LNCaP clone FGC (cell line): Measurements from ENCODE around the gene HMG20A.
A peak's percentile ranks its signal among the peaks of the same experiment; 100 is the strongest.

Experiments
- DNase-seq: peaks from one replicate; pipeline ENCODE4 v3.0.0-alpha.2; 2011; ENCODE audit warnings: low read depth
- H3K4me3 ChIP-seq: 2 replicates; pipeline ENCODE4 v1.5.1; 2011; ENCODE audit warnings: mild to moderate bottlenecking, low read depth, low read length, control low read depth
- CTCF ChIP-seq: IDR thresholded peaks from 2 replicates; pipeline ENCODE4 v1.5.1; 2012; ENCODE audit warnings: mild to moderate bottlenecking; ENCODE audit not compliant: control insufficient read depth, insufficient read depth; ENCODE audit errors: extremely low read depth

Gene HMG20A

DNA sequence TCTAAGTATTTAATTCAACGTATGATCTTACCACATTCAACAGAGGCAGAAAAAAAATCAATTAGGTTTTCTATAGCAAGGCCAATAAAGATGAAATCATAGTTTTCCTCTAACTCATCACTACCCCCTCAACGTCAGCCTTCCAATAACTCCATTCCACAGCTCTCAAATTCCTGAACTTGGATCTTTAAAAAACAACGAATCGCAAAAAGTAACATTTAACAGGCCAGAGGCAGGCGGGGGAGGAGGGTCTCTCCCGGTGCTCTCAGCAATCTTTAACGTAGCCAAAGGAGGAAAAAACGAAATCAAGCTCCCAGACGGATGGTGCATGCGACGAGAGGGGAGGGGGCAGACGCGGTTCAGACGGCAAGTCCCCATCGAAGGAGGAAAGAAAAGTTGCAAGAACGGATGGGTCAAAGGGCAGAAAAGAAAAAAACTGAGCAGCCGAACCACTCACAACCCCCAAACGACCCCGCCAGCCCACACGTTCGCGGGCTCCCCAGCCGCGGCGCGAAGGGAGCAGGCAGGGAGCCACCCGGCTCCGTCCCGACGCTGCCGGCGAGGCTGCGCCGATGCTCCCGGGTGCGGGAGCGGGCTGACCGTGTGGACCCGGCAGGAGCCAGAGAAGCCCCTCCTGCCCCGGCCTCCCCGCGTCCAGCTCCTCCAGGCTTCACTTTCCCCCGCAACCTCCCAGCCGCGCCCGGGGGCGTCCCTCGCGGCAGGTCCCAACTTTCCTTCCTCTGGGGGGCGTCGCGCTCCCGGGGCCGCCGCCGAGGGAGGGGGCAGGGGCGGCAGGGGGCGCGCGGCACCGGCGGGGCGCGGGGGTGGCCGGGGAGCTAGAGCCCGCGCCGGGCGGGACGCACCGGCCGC lies 1.5 kb upstream of the HMG20A start:
- TF ChIP-seq CTCF, result no peak
- DNase-seq, result no peak
- H3K4me3 ChIP-seq, result no peak overlapping the region

DNA sequence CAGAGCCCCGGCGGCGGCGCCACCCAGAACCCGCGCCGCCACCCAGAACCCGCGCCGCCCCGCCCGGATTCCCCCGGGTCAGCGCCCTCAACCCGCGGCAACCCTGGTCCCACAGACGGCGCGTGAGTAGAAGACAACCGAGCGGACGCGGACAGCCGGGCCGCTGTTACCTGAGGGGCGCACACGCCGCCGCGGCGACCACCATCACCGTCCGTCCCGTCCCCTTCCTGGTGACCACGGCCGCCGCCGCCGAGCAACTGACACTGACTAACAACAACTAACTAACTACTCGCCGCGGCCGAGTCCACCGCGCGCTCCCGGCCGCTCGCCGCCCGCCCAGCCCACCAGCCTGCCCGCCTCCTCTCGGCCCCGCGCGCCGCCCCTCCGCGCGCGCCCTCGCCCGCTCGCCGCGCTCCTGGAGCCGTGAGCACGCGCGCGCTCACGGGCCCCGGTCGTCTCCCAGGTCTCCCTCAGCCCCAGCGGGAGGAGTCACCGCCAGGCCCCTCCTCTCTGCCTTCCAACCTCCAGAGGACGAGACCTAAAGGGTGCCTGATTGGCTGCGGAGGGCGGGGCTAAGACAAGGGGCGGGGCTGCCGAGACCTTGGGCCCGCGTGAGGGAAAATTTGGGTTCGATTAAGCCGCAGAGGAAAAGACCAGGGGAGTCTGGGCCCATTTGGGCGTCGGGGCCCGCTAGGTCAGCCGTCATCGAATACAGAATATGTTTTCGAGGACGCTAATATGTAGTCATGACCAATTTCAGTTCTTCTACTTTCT lies 665 bp upstream of the HMG20A start, which contains the start of gene PEAK1:
Gene PEAK1 (minus strand): TSS at position 269 of the 774 bp plus-strand sequence. CDS start 238,178 bp downstream, outside the sequence.
- DNase-seq, result peak; percentile 90
- H3K4me3 ChIP-seq, result peak within 1 kb of the TSS; percentile 68
- no peak for TF ChIP-seq CTCF

DNA sequence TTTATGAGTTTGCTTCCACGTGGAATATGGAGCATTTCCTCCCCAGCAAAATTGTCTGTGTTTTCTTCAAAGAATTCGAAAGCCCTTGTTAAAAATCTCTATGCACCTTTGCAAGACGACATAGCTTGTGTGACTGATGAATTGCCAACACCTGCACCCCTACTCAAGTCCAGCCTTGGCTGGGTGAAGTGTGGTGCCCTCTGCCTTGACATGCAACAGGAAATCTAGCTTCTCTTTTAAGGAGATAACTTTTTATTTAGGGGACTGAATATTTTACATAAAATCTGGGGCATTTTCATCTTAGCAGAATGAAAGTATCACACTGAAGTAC lies 647 bp downstream of the HMG20A start:
- DNase-seq, result no peak
- H3K4me3 ChIP-seq, result peak overlapping the region; percentile 68
- TF ChIP-seq CTCF, result no peak

GRCh38 chr15:77425104-77425503 lies 4.4 kb downstream of the HMG20A start:
- peak; percentile 38 for DNase-seq
- H3K4me3 ChIP-seq, result no peak overlapping the region
- TF ChIP-seq CTCF, result no peak

- no peak for TF ChIP-seq CTCF
These were observed 5.7 kb downstream of the HMG20A start for GRCh38 chr15:77426377-77426776.

GRCh38 chr15:77426871-77427270 lies 6.2 kb downstream of the HMG20A start:
- TF ChIP-seq CTCF, result no peak
- H3K4me3 ChIP-seq, result no peak overlapping the region
- no peak for DNase-seq

More at GRCh38 chr15:77426377-77426776, 5.7 kb downstream of the HMG20A start:
- H3K4me3 ChIP-seq, result no peak overlapping the region
- no peak for DNase-seq
